ENCODE data around the gene ZNF219. TPM values are rescaled to one million over a fixed set of nuclear protein-coding genes. Genes with fewer than 3 reads are reported as not detected.

The ZNF219 gene
- total and polyA plus RNA-seq, 10 of the 15 experiments (the other 5 are each of a cell fraction or from before 2014, with no cell fraction given), result 0.16 to 6.4 (median 1.9) TPM

DNA sequence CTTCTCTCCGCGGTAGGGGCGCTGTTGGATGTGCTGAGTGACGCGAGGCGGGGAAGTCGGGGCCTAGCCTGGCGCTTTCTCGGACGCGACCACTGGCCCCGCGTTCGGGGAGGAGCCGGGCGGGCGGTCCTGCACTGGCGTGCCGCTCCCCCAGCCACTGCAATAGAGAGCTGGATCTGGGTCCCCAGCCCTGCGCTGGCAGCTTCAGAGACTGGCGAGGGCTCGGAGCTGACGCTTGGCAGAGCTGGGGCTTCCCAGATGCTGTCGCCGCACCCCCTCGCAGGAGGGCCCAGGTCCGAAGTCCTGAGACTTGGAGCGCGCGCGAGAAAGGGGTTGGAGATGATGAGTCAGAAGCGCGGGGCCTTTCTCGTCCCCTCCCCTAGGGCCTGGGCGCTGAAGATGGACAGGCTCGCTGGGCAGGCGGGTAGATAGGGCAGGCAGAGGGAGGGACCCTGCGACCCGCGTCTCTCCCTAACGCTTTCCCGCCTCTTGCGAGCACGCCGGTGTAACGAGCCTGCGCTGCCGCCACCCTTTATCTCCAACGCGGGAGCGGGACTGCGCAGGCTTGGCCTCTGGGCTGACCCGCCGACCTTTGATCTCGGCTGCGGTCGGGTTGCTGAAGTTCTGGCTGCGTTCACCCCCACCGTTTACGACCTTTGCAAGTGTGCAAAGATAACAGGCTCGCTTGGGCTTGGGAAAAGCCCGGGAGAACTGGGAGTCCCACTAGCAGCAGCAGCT lies 5.4 kb upstream of the ZNF219 start (continued):
- TF ChIP-seq MTA2 (IDR thresholded peaks at IDR 0.05; ENCODE audit: low read depth) (peak; percentile 30; the same call in 1 of the 2 replicates), MYC (IDR thresholded peaks at IDR 0.05; ENCODE audit: insufficient read depth, insufficient read length, insufficient replicate concordance, low read length, severe bottlenecking) (no peak), CHD4 (IDR thresholded peaks at IDR 0.05) (no peak), LARP7 (IDR thresholded peaks at IDR 0.05) (peak; percentile 91), YY1 (IDR thresholded peaks at IDR 0.05; ENCODE audit: low read depth, low read length) (0 out of 2 replicates have a peak, but pooled peaks have one; percentile 65), SUPT20H (IDR thresholded peaks at IDR 0.05; ENCODE audit: borderline replicate concordance, control insufficient read depth, low read depth, low read length) (no peak), ATF7 (IDR thresholded peaks at IDR 0.05; ENCODE audit: low read depth) (peak; percentile 100), POU2F2 (IDR thresholded peaks at IDR 0.05; ENCODE audit: borderline replicate concordance, low read depth, low read length) (peak; percentile 64; the same call in 2 of the 3 replicates), POLR2A (IDR thresholded peaks at IDR 0.05; ENCODE audit: low read depth, low read length) (peak; percentile 98), ETV6 (conservative IDR thresholded peaks at IDR 0.05 in 1 of 2, IDR thresholded peaks at IDR 0.05 in 1 of 2; ENCODE audit: borderline replicate concordance in 1 of 2, low read depth in 1 of 2) (no peak), POLR2AphosphoS2 (IDR thresholded peaks at IDR 0.05; ENCODE audit: low read depth, low read length) (no peak; the same call in 1 of the 2 replicates), RAD21 (IDR thresholded peaks at IDR 0.05; ENCODE audit: insufficient read depth, low read depth, low read length) (0 out of 2 replicates have a peak, but pooled peaks have one; percentile 21), EGR1 (IDR thresholded peaks at IDR 0.05; ENCODE audit: borderline replicate concordance in 1 of 2, low read depth in 2 of 2, low read length in 2 of 2) (peak in 1 of 2 experiments; percentile 44; a peak in 1 of 3 replicates), BMI1 (IDR thresholded peaks at IDR 0.05; ENCODE audit: borderline replicate concordance) (no peak), ESRRA (IDR thresholded peaks at IDR 0.05; ENCODE audit: low read length) (0 out of 2 replicates have a peak, but pooled peaks have one; percentile 65), ZNF217 (IDR thresholded peaks at IDR 0.05) (no peak), ZNF274 (IDR thresholded peaks at IDR 0.05; ENCODE audit: insufficient read depth, insufficient read length) (no peak), ZSCAN29 (IDR thresholded peaks at IDR 0.05) (0 out of 2 replicates have a peak, but pooled peaks have one; percentile 56), EP300 (IDR thresholded peaks at IDR 0.05; ENCODE audit: borderline replicate concordance in 1 of 2, control insufficient read depth in 1 of 2, low read depth in 2 of 2, low read length in 2 of 2) (peak in 1 of 2 experiments; percentile 35; a peak in 1 of 4 replicates), SREBF1 (IDR thresholded peaks at IDR 0.05; ENCODE audit: low read length) (peak; percentile 97)
- TF ChIP-seq, protein P1, sequence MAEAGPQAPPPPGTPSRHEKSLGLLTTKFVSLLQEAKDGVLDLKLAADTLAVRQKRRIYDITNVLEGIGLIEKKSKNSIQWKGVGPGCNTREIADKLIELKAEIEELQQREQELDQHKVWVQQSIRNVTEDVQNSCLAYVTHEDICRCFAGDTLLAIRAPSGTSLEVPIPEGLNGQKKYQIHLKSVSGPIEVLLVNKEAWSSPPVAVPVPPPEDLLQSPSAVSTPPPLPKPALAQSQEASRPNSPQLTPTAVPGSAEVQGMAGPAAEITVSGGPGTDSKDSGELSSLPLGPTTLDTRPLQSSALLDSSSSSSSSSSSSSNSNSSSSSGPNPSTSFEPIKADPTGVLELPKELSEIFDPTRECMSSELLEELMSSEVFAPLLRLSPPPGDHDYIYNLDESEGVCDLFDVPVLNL (IDR thresholded peaks at IDR 0.05; ENCODE audit: low read depth, low read length), result peak; percentile 30; the same call in 1 of the 2 replicates
- TF ChIP-seq, protein P2, sequence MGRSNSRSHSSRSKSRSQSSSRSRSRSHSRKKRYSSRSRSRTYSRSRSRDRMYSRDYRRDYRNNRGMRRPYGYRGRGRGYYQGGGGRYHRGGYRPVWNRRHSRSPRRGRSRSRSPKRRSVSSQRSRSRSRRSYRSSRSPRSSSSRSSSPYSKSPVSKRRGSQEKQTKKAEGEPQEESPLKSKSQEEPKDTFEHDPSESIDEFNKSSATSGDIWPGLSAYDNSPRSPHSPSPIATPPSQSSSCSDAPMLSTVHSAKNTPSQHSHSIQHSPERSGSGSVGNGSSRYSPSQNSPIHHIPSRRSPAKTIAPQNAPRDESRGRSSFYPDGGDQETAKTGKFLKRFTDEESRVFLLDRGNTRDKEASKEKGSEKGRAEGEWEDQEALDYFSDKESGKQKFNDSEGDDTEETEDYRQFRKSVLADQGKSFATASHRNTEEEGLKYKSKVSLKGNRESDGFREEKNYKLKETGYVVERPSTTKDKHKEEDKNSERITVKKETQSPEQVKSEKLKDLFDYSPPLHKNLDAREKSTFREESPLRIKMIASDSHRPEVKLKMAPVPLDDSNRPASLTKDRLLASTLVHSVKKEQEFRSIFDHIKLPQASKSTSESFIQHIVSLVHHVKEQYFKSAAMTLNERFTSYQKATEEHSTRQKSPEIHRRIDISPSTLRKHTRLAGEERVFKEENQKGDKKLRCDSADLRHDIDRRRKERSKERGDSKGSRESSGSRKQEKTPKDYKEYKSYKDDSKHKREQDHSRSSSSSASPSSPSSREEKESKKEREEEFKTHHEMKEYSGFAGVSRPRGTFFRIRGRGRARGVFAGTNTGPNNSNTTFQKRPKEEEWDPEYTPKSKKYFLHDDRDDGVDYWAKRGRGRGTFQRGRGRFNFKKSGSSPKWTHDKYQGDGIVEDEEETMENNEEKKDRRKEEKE (IDR thresholded peaks at IDR 0.05), result peak; percentile 100
- TF ChIP-seq, protein P3, sequence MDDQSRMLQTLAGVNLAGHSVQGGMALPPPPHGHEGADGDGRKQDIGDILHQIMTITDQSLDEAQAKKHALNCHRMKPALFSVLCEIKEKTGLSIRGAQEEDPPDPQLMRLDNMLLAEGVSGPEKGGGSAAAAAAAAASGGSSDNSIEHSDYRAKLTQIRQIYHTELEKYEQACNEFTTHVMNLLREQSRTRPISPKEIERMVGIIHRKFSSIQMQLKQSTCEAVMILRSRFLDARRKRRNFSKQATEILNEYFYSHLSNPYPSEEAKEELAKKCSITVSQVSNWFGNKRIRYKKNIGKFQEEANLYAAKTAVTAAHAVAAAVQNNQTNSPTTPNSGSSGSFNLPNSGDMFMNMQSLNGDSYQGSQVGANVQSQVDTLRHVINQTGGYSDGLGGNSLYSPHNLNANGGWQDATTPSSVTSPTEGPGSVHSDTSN (IDR thresholded peaks at IDR 0.05; ENCODE audit: insufficient replicate concordance, low read depth, low read length), result peak; percentile 86
- TF ChIP-seq, protein P4, sequence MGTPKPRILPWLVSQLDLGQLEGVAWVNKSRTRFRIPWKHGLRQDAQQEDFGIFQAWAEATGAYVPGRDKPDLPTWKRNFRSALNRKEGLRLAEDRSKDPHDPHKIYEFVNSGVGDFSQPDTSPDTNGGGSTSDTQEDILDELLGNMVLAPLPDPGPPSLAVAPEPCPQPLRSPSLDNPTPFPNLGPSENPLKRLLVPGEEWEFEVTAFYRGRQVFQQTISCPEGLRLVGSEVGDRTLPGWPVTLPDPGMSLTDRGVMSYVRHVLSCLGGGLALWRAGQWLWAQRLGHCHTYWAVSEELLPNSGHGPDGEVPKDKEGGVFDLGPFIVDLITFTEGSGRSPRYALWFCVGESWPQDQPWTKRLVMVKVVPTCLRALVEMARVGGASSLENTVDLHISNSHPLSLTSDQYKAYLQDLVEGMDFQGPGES (IDR thresholded peaks at IDR 0.05), result peak; percentile 57
